Testis (tissue), 2 donors: ENCODE data around the gene MAP1S.

ENCODE experiments used
- POLR2A ChIP-seq: fragments of 450-650 bp; IDR thresholded peaks from one replicate; pipeline ENCODE4 v1.6.1; 2017; ENCODE audit warnings: antibody characterized with exemption, mild to moderate bottlenecking, moderate library complexity
- TF ChIP-seq, protein P1 (sequence below), 3 experiments: fragments of 450-650 bp in 2 of 3; fragments of 200-600 bp in 1 of 3; sonication (generic) in 1 of 3; IDR thresholded peaks; one replicate each; pipeline ENCODE4 v1.5.1; 2016 to 2019; ENCODE audit warnings: antibody characterized with exemption in 3 of 3, mild to moderate bottlenecking in 2 of 3, moderate library complexity in 1 of 3

- no peak for TF ChIP-seq POLR2A
- TF ChIP-seq, protein P1, sequence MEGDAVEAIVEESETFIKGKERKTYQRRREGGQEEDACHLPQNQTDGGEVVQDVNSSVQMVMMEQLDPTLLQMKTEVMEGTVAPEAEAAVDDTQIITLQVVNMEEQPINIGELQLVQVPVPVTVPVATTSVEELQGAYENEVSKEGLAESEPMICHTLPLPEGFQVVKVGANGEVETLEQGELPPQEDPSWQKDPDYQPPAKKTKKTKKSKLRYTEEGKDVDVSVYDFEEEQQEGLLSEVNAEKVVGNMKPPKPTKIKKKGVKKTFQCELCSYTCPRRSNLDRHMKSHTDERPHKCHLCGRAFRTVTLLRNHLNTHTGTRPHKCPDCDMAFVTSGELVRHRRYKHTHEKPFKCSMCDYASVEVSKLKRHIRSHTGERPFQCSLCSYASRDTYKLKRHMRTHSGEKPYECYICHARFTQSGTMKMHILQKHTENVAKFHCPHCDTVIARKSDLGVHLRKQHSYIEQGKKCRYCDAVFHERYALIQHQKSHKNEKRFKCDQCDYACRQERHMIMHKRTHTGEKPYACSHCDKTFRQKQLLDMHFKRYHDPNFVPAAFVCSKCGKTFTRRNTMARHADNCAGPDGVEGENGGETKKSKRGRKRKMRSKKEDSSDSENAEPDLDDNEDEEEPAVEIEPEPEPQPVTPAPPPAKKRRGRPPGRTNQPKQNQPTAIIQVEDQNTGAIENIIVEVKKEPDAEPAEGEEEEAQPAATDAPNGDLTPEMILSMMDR (IDR thresholded peaks at IDR 0.05): no peak
Measured at GRCh38 chr19:17722655-17723240, 3.5 kb downstream of the MAP1S start.
